Measurements from ENCODE around the gene SLC5A3. TPM values are rescaled to one million over a fixed set of nuclear protein-coding genes. Genes with fewer than 3 reads are reported as not detected.

Gene SLC5A3
- total and polyA plus RNA-seq, 2 of the 8 experiments (the other 6 are each of a cell fraction or from before 2014, with no cell fraction given) = 4.0 to 19.4 TPM

- TF ChIP-seq, protein P1, sequence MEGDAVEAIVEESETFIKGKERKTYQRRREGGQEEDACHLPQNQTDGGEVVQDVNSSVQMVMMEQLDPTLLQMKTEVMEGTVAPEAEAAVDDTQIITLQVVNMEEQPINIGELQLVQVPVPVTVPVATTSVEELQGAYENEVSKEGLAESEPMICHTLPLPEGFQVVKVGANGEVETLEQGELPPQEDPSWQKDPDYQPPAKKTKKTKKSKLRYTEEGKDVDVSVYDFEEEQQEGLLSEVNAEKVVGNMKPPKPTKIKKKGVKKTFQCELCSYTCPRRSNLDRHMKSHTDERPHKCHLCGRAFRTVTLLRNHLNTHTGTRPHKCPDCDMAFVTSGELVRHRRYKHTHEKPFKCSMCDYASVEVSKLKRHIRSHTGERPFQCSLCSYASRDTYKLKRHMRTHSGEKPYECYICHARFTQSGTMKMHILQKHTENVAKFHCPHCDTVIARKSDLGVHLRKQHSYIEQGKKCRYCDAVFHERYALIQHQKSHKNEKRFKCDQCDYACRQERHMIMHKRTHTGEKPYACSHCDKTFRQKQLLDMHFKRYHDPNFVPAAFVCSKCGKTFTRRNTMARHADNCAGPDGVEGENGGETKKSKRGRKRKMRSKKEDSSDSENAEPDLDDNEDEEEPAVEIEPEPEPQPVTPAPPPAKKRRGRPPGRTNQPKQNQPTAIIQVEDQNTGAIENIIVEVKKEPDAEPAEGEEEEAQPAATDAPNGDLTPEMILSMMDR (IDR thresholded peaks at IDR 0.05; ENCODE audit: control extremely low read depth in 1 of 3, insufficient read depth in 1 of 3, low read depth in 1 of 3, low read length in 3 of 3) = peak; percentile 37 to 63 (median 53)
- TF ChIP-seq SIN3A (conservative IDR thresholded peaks at IDR 0.05 in 1 of 2, IDR thresholded peaks at IDR 0.05 in 1 of 2; ENCODE audit: low read depth in 1 of 2, low read length in 2 of 2) = peak; percentile 20 to 41; a peak in 1 of 4 replicates
- TF ChIP-seq TBP (IDR thresholded peaks at IDR 0.05; ENCODE audit: low read depth, low read length) = peak; percentile 91
- peak; percentile 33 to 56 for TF ChIP-seq RAD21 (IDR thresholded peaks at IDR 0.05 in 1 of 2, conservative IDR thresholded peaks at IDR 0.05 in 1 of 2; ENCODE audit: low read depth in 2 of 2, low read length in 2 of 2)
- peak; percentile 95 for TF ChIP-seq POLR2AphosphoS5 (IDR thresholded peaks at IDR 0.05; ENCODE audit: low read depth, low read length)
- TF ChIP-seq ASH2L (IDR thresholded peaks at IDR 0.05; ENCODE audit: low read length) = peak; percentile 91
- no peak for TF ChIP-seq TCF12 (IDR thresholded peaks at IDR 0.05; ENCODE audit: low read depth, low read length)
- TF ChIP-seq E2F6 (IDR thresholded peaks at IDR 0.05) = 0 out of 2 replicates have a peak, but pooled peaks have one; percentile 77
- TF ChIP-seq POLR2A (IDR thresholded peaks at IDR 0.05; ENCODE audit: control extremely low read depth in 1 of 2, low read depth in 2 of 2, low read length in 2 of 2) = peak; percentile 90 to 95
- peak; percentile 55 for TF ChIP-seq NRF1 (IDR thresholded peaks at IDR 0.05; ENCODE audit: low read depth, low read length)
- TF ChIP-seq KDM4A (IDR thresholded peaks at IDR 0.05; ENCODE audit: low read depth, low read length, severe bottlenecking) = peak; percentile 44
- TF ChIP-seq TAF7 (optimal IDR thresholded peaks at IDR 0.05; ENCODE audit: borderline replicate concordance, low read depth, low read length) = peak; percentile 64
- TF ChIP-seq JUN (IDR thresholded peaks at IDR 0.05; ENCODE audit: low read depth, low read length) = no peak
- TF ChIP-seq RBBP5 (IDR thresholded peaks at IDR 0.05; ENCODE audit: borderline replicate concordance, low read depth, low read length) = peak; percentile 89; the same call in 1 of the 2 replicates
- TF ChIP-seq HDAC6 (IDR thresholded peaks at IDR 0.05; ENCODE audit: low read depth, low read length) = no peak
- no peak for TF ChIP-seq ZNF274 (IDR thresholded peaks at IDR 0.05; ENCODE audit: borderline replicate concordance, extremely low read depth, low read length)
- 0 out of 2 replicates have a peak, but pooled peaks have one; percentile 64 for TF ChIP-seq SP4 (IDR thresholded peaks at IDR 0.05; ENCODE audit: low read length)
- TF ChIP-seq TAF1 (IDR thresholded peaks at IDR 0.05; ENCODE audit: low read depth, low read length) = peak; percentile 88
Measured at GRCh38 chr21:34073032-34073748, at the start of gene SLC5A3, which contains the start of gene MRPS6 (continued).
